NCI-H1436 (cell line): Measurements from ENCODE around the gene WRNIP1.
"Not testable (repeated sequence)": the region's sequence is repeated elsewhere in the genome, so short reads cannot be mapped to it uniquely, and the experiment has no call there.

Experiments
- DNase-seq: peaks from one replicate; lab custom pipeline; 2025; lab: John Stamatoyannopoulos, UW

WRNIP1 gene

DNA sequence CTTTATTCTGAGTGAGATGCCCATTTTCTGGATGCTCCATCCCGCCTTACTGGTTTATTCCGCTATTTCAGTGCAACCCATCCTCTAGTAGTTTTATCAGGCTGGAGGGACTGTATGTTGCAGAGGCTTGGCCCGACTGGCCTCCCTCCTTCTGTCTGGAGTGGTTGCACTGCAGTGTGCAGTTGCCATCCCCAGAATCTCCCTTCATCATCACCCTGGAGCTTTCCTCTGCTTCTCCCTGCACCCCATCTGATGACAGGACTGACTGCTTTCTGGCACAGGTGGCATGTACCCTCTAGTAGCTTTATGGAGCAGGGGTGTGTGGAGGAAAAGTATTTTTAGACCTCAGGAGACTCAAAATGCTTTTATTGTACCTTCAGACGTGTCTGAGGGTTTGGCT is 21.1 kb downstream of the WRNIP1 start:
- DNase-seq = no peak

DNA sequence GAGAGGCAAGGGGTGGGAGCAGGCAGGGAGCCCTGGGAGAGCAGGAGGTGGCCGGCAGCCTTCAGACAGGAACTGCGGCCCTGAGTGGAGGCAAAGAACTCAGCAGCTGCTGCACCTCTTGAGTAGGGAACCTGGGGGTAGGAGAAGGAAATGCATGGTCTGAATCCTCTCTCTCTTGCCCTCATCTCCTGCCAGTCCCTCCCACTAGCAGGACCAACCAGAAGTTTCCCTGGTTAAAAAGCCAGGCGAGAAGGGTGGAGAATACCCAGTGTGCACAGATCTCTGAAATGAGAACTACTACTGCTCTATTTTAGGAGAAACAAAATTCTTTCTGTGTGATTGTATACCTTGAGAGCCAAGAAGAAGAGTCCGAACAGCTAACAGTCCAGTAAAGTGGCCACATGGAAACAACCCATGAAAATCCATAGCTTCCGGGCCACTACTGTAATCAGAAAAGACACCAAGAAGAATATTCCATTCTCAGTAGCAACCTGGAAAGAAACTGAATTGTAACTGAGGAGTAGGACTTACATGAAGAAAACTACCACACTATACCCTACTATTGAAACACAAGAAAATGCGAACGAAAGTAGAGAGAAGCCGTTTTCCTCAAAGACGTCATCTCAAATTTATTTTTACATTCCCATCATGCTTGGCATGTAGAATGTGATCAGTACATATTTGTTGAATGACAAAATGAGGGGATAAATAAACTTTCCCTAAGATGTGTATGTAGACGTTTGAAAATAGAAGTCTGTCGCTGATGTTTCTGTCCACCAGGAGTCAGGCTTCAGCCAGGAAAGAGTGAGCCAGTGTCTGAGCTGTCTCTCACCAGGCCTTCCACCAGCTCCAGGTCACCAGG is 25.6 kb downstream of the WRNIP1 start:
- peak; percentile 8 for DNase-seq

DNA sequence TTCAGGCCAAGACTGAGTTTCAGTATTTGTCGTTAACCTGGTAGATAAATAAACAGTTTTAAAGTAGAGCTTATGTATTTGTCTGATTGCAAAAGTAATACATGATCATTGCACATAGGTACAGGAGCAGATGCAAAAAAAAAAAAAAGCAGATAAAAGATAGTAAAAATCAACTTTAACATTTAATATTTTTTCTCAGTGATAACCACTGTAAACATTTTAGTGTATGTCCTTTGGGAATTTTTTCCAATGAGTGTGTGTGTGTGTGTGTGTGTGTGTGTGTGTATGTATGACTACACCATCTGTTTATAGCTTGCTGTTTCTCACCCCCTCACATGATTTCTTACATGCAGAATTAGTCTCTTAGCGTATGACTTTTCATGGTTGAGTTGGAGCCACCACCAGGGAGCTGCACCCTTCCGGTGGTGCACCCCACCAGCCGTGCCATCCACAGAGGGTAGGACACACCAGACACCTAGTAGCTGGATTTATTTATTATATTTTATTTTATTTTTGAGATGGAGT is 26.3 kb downstream of the WRNIP1 start:
- no peak for DNase-seq

DNA sequence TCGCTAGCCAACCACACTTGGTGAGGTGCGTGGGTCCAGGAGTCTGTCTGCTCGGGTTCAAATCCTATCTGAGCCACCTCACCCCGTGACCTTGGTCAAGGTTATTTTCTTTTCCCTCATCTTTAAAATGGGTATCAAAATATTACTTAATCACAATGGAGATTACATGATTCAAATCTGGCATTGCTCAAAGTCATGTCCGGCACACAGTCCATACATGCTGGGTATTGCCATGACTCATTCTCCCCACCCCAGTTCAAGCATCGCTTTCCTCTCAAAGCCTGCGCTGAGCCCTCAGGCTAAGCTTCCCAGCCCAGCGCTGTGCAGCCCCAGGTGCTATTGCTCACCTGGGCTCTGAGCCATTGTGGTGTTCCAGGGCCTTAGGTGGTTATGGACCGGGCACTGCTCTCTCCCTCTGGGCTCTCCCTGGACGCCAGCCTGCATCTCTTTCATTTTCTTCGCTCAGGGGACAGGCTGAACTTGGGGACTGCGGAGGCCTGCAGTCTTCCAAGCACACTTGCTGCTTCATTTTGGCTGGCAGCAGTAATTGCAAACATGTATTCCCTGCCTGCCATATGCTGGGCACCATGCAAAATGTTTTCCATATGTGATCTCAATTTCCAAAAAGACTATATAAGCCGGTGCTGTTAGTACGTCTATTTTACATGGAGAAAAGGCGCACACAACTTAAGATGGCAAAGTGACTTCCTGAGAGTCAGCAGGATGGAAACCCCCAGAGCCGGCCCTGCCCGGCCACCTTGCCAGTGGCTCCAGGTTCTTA is 27.3 kb downstream of the WRNIP1 start:
- DNase-seq = no peak

DNA sequence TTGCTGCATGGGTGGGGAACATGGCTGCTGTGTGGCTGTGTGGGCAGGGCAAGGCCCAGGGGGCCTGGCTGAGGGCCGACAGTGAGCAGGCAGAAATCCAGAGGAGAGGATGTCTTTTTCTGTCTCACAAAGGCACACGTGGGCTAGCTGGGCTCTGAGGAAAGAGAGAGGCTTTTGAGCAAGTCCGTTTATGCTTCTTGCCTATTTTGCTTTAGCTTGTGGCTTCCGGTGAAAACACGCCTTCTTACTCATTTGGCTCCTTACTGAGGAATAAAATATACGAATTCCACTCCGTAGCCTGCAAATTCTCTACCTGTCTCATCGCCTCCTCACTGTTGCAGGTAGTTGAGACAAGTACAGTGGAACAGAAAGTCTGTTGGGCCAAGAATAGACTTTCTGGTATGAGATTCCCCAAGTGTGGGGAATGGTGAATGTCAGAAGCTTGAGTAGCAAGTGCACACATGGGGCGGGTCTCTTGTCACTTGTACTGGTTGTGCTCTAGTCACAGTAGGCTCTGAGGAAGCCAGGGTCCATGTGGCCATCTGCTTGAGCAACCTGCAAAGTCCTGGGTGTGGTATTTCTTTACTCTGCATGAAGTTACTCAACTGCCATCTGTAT is 28.4 kb downstream of the WRNIP1 start:
- no peak for DNase-seq

DNA sequence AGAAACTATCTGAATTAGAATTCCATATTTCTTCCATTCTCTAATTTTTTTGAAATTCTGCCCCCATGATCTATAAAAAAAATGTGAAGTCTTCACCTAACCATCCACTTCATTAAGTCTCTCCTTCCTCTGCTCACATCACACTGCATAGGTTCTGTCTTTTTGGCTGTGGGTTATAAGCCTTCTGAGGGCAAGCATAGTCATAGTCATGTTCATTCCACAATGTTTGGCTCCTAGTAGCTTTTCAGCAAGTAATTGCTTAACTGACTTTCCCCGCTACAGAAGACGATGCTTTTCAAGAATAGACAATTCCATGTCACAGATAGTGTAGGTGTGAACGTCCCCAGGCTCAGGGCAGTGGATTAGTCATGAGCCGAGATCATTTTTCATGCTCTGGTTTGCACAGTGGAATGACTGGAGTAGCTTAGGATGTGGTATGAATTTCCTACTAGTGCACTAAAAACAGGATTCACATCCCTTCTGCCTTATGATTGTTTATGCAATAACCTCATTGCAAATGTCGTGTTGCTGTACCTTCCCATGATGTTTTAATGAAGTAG is 29.1 kb downstream of the WRNIP1 start:
- no peak for DNase-seq

DNA sequence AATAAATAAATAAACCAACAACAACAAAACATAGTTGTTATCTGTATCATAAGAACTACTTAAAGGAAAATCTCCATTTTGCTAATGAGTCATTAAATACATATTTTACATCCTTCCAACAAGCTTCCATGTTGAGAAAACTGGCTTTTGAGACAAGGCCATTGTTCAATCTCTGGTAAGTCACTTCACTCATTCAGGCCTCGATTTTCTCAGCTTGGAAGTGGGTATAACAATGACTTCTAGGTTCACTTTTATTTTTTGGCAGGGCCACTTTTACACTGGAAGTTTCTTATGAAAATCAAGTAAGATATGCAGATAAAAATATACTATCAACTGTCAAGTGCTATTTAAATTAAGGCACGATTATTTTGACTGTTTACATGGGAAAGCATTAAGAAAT is 30.0 kb downstream of the WRNIP1 start:
- no peak for DNase-seq

DNA sequence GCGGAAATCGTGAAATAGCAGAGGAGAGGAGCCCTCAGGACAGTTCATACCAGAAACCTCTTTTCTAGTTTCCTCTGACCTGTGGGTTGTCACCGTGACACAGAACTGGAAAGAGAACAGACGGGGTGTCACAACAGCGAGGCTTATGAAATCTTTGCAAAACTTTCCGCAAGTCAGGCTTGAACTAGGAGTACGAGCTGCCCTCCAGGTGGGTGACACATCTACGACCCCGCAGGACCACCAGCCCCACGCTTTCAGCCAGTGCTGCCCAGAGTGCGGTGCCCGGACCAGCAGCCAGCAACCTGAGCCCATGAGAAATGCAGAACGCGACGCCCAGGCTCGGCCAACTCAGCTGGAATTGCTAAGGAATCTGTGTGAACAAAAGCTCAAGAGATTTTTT is 30.8 kb downstream of the WRNIP1 start:
- no peak for DNase-seq

DNA sequence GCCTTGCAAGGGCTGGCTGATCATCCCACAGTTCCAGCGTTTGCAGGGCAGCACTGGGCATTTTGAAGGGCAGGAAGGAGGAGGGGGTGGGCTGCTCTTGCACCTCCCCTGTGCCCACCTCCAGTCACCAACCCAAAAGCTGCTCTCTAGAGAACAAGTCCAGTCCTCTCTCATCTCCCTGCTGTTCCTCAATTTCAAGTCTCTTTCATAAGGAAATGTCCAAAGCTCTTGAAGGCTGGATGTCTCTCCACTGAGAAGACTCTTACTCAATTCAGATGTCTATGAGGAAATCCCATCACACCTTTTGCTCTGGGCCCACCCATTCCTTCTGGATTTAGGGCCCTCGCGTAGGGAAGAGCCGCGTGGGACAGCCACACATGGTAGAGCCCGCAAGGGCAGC is 31.7 kb downstream of the WRNIP1 start:
- no peak for DNase-seq

DNA sequence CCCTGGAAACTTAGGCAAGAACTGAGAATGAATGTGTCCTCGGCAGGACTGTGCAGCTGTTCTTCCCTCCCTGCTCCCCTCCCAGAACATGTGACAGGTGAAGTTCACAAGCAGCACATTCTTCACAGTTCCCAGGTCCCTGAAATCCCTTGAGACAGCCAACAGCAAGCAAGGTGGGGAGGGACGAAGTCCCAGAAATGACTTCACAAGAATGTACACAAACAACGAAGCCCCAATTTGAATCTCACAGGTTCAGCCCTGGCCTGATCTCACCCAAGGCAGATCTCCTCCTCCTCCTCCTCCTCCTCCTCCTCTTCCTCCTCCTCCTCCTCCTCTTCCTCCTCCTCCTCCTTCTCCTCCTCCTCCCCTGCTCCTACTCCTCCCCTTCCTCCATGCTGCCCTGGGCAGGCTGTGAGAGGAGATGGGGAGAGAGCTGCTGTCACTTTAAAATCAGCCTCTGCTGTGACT is 32.4 kb downstream of the WRNIP1 start:
- DNase-seq = no peak

DNA sequence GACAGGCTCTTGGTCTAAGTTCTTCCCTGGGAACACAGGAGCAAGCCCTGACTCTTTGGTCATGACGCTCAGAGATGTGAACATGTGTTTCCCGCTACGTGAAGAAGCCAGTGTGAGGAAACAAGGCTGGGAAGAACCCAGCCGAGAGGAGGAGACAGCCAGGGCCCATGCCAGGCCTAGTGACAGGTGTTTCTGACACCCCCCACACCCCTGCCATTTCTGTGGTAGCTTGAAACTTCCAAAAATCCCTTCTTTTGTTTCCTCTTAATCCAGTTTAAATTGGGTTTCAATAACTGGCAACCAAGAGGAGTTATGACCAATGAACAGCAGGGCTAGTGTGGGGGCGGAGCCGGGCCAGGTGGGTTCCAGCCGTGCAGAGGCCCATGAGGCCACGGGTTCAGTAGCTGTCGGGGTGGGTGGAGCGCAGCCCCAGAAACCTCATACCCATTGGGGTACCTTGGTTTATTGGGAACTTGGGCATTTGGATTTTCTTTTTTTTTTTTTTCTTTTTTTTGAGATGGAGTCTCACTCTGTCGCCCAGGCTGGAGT is 33.5 kb downstream of the WRNIP1 start:
- no peak for DNase-seq

DNA sequence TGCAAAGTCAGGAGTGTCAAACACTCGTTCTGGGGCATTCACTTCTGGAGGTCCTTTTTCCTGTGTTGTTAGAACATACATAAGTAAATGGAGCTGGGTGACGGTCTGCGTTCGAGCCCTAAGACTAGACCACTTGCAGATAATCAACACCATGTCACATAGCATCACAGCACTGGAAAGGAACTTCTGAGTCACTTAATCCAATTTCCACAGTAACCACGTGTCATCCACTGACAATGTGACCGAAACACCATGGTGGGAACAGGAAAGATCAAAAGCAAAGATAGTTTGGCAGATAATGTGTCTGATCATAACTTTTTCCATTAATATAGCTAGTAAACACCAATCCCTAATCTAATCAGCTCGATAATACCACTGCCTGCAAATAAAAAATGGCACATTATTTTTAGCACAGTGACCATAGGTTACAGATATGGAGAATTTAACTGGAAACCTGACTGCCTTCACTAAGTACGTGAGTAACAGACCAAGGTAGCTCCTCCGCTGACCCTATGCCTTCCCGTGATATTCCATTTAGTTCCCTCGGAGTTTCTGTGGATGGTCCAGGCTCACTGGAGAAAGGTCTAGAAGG is 34.8 kb downstream of the WRNIP1 start:
- DNase-seq = no peak

DNA sequence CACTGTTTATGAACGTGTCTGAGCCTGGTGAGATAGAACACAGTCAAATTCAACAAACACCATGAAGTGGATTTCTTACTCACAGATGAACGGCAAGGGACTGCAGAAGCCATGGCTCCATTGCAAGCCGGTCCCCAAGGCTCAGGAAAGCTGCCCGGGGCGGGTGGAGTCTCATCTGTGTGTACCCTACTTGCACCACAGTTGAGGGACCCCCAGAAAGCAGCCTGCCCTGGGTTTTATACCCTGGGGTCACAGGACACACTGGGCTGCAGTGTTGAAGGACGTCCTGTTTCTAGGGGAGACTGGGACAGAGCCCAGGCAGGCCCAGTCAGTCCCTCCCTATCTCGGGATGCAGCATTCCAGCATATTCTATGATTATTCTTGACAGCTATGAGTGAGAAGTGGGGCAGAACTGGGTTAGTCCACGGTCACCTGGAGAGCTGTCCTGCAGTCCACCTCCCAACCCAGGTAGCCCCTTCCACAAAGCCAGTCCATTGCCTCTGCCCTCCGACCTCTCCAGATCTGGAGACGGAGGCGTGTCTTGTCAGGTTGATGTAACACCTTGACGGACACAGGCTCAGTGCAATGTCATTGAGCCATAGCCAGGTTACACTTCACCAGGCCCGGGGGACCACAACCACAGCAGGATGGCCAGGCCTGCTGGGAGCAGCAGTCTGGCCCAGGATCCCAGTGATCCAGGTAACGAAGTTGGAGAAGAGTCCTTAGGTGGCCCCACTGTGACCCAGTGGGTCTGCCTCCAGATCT is 35.5 kb downstream of the WRNIP1 start:
- no peak for DNase-seq

DNA sequence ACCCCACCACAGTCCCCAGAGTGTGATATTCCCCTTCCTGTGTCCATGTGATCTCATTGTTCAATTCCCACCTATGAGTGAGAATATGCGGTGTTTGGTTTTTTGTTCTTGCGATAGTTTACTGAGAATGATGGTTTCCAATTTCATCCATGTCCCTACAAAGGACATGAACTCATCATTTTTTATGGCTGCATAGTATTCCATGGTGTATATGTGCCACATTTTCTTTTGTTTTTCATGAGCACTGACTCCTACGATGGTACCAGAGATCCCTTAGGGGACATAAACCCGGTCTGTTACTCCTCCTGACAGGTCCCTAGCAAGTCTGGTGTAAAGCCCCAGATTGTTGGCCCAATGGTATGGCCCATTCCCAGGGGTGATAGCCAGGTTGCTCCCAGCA is 36.5 kb downstream of the WRNIP1 start:
- DNase-seq = not testable (repeated sequence)

DNA sequence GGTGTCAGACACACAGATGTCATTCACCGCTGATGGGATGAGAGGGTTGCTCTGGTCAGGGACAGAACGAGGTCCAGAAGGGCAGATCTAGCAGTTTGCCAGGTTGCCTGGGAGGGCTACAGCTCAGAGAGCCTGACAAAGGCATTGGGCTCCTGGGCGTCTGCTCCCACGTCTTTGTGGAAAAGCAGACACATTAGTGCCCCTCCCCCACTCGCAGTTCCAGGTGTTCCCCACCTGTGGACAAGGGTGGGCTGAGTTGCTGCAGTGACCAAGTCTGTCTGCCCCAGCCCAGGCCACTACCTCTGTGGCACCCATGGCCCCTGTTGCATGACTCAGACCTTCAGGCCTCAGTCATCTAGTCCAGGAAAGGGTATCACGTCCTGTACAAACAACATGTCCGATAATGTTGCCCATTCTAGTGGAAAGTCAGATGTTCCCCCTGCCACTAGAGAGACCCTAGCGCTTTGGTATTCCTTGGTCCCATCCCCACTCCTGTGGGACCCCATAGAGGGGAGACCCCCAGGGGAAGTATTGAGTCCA is 37.4 kb downstream of the WRNIP1 start:
- no peak for DNase-seq

DNA sequence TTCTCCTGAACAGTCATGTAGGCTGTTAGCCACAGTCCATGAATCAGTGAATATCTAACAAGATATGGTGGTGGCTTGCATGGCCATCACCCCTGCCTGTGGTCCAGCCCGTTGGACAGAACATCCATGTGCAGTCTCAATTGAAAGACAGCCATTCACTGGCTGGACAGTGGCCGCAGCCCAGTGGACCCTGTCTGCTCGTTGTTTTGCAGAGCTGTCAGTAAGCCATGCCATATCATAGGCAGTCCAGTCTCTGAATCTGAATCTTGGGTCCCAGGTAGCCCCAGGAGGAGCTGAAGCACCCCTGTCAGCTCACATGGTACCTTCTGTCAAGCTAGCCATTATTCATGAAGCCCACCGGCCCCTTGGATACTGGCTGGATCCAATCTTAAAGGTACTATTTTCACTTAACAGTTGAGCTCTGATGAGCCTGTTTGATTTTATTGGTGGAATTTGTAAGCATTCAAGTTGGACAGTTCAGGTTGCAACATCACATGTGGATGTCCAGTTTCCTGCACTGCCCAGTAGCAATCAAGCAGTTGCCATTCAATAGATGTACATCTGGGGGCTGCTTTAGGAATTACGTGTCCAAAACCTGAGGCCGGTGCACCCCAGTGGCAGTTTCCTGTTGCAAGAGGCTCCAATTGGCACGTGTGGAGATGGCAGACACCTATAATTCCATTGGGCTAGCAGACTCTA is 38.7 kb downstream of the WRNIP1 start:
- no peak for DNase-seq

DNA sequence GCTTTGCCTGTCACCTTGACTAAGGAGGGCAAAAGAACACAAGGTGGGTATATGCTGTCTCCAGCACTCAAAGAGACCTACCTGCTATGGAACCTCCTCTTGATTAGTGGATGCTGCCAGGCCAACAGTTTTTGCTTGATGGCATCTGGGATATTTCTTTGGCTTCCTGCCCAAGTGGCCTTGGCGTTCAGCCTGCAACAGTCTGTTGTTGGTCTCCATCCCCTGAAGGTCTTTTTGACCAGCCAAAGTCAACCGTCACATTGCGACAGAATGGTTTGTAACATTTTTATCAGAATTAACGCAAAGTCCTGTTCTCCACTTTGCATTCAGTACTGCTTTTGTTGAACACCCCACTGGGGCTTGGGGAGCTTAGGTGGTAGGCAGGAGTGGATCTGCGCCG is 39.3 kb downstream of the WRNIP1 start:
- DNase-seq = no peak

DNA sequence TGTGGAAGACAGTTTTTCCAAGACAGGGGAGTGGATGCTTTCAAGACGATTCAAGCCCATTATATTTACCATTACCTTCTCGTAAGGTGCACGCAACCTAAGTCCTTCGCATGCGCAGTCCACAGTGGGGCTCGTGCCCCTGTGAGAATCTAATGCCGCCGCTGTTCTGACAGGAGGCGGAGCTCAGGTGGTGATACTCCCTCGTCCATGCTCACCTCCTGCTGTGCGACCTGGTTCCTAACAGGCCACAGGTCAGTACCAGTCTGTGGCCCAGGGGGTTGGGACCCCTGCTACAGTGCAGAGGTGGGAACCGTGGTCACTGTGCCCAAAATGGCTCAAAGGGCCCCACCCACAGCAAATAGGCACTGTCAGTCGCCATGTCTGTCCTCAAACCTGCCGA is 39.8 kb downstream of the WRNIP1 start:
- no peak for DNase-seq

DNA sequence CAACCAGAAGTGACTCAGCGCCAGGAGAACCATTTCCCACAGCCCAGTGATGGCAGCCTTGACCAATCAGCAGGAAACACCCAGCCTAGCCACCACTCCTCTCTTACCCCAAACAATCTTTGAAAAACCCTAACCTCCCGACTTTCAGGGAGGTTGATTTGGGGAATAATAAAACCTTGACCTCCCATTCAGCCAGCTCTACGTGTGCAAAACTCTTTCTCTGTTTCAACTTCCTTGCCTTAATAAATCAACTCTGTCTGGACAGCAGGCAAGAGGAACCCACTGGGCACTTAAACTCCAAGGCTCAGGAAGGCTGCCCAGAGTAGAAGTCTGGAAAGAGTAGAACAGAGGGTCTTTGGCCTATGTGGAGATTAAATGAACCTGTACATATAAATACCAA is 41.5 kb downstream of the WRNIP1 start:
- DNase-seq = no peak
